ENCODE data around the gene PCDHGB3. TPM values are rescaled to one million over a fixed set of nuclear protein-coding genes. Genes with fewer than 3 reads are reported as not detected.
"Not testable (repeated sequence)": the region's sequence is repeated elsewhere in the genome, so short reads cannot be mapped to it uniquely, and the experiment has no call there.

PCDHGB3 gene
- polyA plus RNA-seq, 1 of the 3 experiments (the other 2 are of a cell fraction): 0.53 TPM

DNA sequence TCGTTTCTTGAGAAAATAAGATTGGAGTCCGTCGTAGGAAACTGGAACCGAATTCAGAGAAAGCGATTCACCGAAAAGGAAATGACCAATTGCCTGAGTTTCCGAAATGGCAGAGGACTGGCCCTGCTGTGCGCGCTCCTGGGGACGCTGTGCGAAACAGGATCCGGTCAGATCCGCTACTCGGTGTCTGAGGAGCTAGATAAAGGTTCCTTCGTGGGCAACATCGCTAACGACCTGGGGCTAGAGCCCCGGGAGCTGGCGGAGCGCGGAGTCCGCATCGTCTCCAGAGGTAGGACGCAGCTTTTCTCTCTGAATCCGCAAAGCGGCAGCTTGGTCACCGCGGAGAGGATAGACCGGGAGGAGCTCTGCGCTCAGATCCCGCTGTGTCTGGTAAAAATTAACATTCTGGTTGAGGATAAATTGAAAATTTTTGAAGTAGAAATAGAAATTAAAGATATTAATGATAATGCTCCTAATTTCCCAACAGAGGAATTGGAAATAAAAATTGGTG, 26.0 kb upstream of the PCDHGB3 start:
- POLR2A ChIA-PET: no interaction called here

DNA sequence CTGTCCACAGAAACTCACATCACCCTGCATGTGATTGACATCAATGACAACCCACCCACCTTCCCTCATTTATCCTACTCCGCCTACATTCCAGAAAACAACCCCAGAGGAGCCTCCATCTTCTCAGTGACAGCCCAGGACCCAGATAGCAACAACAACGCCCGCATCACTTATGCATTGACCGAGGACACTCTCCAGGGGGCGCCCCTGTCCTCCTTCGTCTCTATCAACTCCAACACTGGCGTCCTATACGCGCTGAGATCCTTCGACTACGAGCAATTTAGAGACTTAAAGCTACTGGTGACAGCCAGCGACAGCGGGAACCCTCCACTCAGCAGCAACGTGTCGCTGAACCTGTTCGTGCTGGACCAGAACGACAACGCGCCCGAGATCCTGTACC, 24.7 kb upstream of the PCDHGB3 start:
- CTCF ChIA-PET: no interaction called here
- H4K20me1 ChIP-seq (ENCODE audit: insufficient read depth): no peaks in the 10 kb centered on the region
- no peak overlapping the region for H3K4me3 ChIP-seq (ENCODE audit: low read depth in 2 of 2, low read length in 1 of 2)
- H3K9me2 ChIP-seq: no peaks in the 10 kb centered on the region
- H3K4me1 ChIP-seq (ENCODE audit: control insufficient read depth in 1 of 2, insufficient read depth in 2 of 2, low read depth in 1 of 2, low read length in 1 of 2): no peaks in the 10 kb centered on the region
- H3K4me2 ChIP-seq: no peak overlapping the region
- no peak overlapping the region for H2AFZ ChIP-seq (ENCODE audit: low read depth)
- H3K9ac ChIP-seq: no peak overlapping the region
- no peaks in the 10 kb centered on the region for H3K27me3 ChIP-seq (ENCODE audit: insufficient read depth)
- POLR2A ChIA-PET: no interaction called here
- TF ChIP-seq, protein P1, sequence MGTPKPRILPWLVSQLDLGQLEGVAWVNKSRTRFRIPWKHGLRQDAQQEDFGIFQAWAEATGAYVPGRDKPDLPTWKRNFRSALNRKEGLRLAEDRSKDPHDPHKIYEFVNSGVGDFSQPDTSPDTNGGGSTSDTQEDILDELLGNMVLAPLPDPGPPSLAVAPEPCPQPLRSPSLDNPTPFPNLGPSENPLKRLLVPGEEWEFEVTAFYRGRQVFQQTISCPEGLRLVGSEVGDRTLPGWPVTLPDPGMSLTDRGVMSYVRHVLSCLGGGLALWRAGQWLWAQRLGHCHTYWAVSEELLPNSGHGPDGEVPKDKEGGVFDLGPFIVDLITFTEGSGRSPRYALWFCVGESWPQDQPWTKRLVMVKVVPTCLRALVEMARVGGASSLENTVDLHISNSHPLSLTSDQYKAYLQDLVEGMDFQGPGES (IDR thresholded peaks at IDR 0.05; ENCODE audit: low read depth, low read length): no peak
- TF ChIP-seq FOXJ3 (CRISPR knock-in tag; IDR thresholded peaks at IDR 0.05) (no peak), MXI1 (IDR thresholded peaks at IDR 0.05; ENCODE audit: low read depth, low read length) (no peak), SMC3 (IDR thresholded peaks at IDR 0.05; ENCODE audit: low read depth, low read length) (no peak), GABPA (IDR thresholded peaks at IDR 0.05; ENCODE audit: low read depth) (no peak)
- TF ChIP-seq, protein P2, sequence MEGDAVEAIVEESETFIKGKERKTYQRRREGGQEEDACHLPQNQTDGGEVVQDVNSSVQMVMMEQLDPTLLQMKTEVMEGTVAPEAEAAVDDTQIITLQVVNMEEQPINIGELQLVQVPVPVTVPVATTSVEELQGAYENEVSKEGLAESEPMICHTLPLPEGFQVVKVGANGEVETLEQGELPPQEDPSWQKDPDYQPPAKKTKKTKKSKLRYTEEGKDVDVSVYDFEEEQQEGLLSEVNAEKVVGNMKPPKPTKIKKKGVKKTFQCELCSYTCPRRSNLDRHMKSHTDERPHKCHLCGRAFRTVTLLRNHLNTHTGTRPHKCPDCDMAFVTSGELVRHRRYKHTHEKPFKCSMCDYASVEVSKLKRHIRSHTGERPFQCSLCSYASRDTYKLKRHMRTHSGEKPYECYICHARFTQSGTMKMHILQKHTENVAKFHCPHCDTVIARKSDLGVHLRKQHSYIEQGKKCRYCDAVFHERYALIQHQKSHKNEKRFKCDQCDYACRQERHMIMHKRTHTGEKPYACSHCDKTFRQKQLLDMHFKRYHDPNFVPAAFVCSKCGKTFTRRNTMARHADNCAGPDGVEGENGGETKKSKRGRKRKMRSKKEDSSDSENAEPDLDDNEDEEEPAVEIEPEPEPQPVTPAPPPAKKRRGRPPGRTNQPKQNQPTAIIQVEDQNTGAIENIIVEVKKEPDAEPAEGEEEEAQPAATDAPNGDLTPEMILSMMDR (IDR thresholded peaks at IDR 0.05): no peak
- TF ChIP-seq, protein P3, sequence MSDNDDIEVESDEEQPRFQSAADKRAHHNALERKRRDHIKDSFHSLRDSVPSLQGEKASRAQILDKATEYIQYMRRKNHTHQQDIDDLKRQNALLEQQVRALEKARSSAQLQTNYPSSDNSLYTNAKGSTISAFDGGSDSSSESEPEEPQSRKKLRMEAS (IDR thresholded peaks at IDR 0.05; ENCODE audit: low read depth): no peak
- WGBS (ENCODE audit: low lambda C conversion rate): 81% methylated on average over 19 of the region's 20 CpGs
- no peaks in the 10 kb centered on the region for H3K9me3 ChIP-seq
- H3K79me2 ChIP-seq (ENCODE audit: insufficient read depth): no peaks in the 10 kb centered on the region
- H3K36me3 ChIP-seq (replicated peaks in 1 of 2; ENCODE audit: control insufficient read depth in 1 of 2, insufficient read depth in 2 of 2, low read length in 1 of 2): no peaks in the 10 kb centered on the region
- DNase-seq: no peak
- H3K27ac ChIP-seq (ENCODE audit: low read depth in 2 of 2, low read length in 1 of 2): no peak overlapping the region
- no peaks in the 10 kb centered on the region for H3F3A ChIP-seq (replicated peaks; ENCODE audit: insufficient read depth)

More for the DNA sequence above, 26.0 kb upstream of the PCDHGB3 start:
- no peaks in the 10 kb centered on the region for H3K4me1 ChIP-seq (ENCODE audit: control insufficient read depth in 1 of 2, insufficient read depth in 2 of 2, low read depth in 1 of 2, low read length in 1 of 2)
- H3K9me2 ChIP-seq: no peaks in the 10 kb centered on the region
- H3K27me3 ChIP-seq (ENCODE audit: insufficient read depth): no peaks in the 10 kb centered on the region
- H2AFZ ChIP-seq (ENCODE audit: low read depth): peak overlapping the region; percentile 50; the same call in 1 of the 2 replicates
- CTCF ChIA-PET: interaction anchor here (0.7 to 2.0 kb wide), 5 partner anchors 14 to 220 kb away, joined by 3 to 8 read pairs (median 3); partner anchors contain the start of genes PCDHGA1, PCDHGA7 and PCDHGB7
- H3K27ac ChIP-seq (ENCODE audit: low read depth in 2 of 2, low read length in 1 of 2): no peak overlapping the region
- no peaks in the 10 kb centered on the region for H3F3A ChIP-seq (replicated peaks; ENCODE audit: insufficient read depth)
- no peaks in the 10 kb centered on the region for H4K20me1 ChIP-seq (ENCODE audit: insufficient read depth)
- TF ChIP-seq, protein P2 (IDR thresholded peaks at IDR 0.05): 0 out of 2 replicates have a peak, but pooled peaks have one; percentile 4
- TF ChIP-seq FOXM1 (IDR thresholded peaks at IDR 0.05; ENCODE audit: low read depth): no peak
- 64% methylated on average over 31 of the region's 31 CpGs for WGBS (ENCODE audit: low lambda C conversion rate)
- no peaks in the 10 kb centered on the region for H3K79me2 ChIP-seq (ENCODE audit: insufficient read depth)
- H3K36me3 ChIP-seq (replicated peaks in 1 of 2; ENCODE audit: control insufficient read depth in 1 of 2, insufficient read depth in 2 of 2, low read length in 1 of 2): no peaks in the 10 kb centered on the region
- DNase-seq: no peak
- H3K9me3 ChIP-seq: no peaks in the 10 kb centered on the region
- H3K4me2 ChIP-seq: no peak overlapping the region
- H3K9ac ChIP-seq: no peak overlapping the region
- no peak overlapping the region; a peak in 1 of 4 replicates for H3K4me3 ChIP-seq (ENCODE audit: low read depth in 2 of 2, low read length in 1 of 2)

DNA sequence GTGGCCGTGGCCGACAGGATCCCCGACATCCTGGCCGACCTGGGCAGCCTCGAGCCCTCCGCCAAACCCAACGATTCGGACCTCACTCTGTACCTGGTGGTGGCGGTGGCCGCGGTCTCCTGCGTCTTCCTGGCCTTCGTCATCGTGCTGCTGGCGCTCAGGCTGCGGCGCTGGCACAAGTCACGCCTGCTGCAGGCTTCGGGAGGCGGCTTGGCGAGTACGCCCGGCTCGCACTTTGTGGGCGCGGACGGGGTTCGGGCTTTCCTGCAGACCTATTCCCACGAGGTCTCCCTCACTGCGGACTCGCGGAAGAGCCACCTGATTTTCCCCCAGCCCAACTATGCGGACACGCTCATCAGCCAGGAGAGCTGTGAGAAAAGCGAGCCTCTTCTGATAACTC, 24.0 kb upstream of the PCDHGB3 start:
- H3K4me3 ChIP-seq (ENCODE audit: low read depth in 2 of 2, low read length in 1 of 2); H2AFZ ChIP-seq (ENCODE audit: low read depth); H3K9me2 ChIP-seq; H4K20me1 ChIP-seq (ENCODE audit: insufficient read depth); POLR2A ChIA-PET; H3K4me2 ChIP-seq; DNase-seq; H3K4me1 ChIP-seq (ENCODE audit: control insufficient read depth in 1 of 2, insufficient read depth in 2 of 2, low read depth in 1 of 2, low read length in 1 of 2); H3K79me2 ChIP-seq (ENCODE audit: insufficient read depth); H3K9me3 ChIP-seq; H3K27me3 ChIP-seq (ENCODE audit: insufficient read depth); H3K36me3 ChIP-seq (replicated peaks in 1 of 2; ENCODE audit: control insufficient read depth in 1 of 2, insufficient read depth in 2 of 2, low read length in 1 of 2); H3K9ac ChIP-seq; H3K27ac ChIP-seq (ENCODE audit: low read depth in 2 of 2, low read length in 1 of 2); H3F3A ChIP-seq (replicated peaks; ENCODE audit: insufficient read depth): not testable (repeated sequence)
- CTCF ChIA-PET: interaction anchor here (1.6 kb wide), 1 partner anchor 212 kb away, joined by 3 read pairs; no protein-coding TSS in a partner anchor
- WGBS (ENCODE audit: low lambda C conversion rate): 76% methylated on average over 9 of the region's 35 CpGs

All from SK-N-SH (cell line).